Measurements from ENCODE around the gene DHRS13. TPM values are rescaled to one million over a fixed set of nuclear protein-coding genes. Genes with fewer than 3 reads are reported as not detected.

Gene DHRS13
- total and polyA plus RNA-seq, 2 donors = 8.5 to 8.8 TPM

- DNase-seq (ENCODE audit: extremely low spot score) = no peak
- Histone ChIP-seq H3K36me3 (ENCODE audit: insufficient read depth) (no peaks in the 10 kb centered on the region), H3K4me1 (ENCODE audit: insufficient read depth) (no peaks in the 10 kb centered on the region), H3K4me3 (ENCODE audit: low read depth, low read length) (no peak overlapping the region), H3K27ac (ENCODE audit: low read depth) (no peak overlapping the region)
- whole genome bisulfite sequencing = 94% methylated on average over 4 of the region's 4 CpGs
Measured at GRCh38 chr17:28892024-28892423, 10.9 kb downstream of the DHRS13 start.

DNA sequence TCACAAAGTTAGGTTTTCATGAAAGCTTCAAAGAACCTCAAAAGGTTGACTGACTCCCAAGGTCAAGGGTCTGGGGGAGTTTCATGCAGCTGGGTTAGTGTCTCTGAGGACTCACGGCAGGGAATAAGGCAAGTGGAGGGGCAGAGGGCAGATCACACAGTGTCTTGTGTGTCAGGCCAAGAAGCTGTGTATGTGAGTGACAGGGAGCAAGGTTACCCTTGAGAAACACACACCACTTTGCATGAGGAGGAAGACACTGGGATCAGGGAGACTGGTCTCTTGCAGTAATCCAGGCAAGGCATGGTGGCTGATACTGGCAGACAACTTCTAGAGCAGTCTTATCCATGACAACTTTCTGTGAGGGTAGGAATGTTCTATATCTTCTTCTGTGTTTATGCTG is 11.7 kb downstream of the DHRS13 start:
- Histone ChIP-seq H3K4me3 (ENCODE audit: low read depth, low read length) (no peak overlapping the region), H3K4me1 (ENCODE audit: insufficient read depth) (no peaks in the 10 kb centered on the region), H3K27ac (ENCODE audit: low read depth) (no peak overlapping the region), H3K36me3 (ENCODE audit: insufficient read depth) (no peaks in the 10 kb centered on the region)
- no peak for DNase-seq (ENCODE audit: extremely low spot score)
- WGBS = 86% methylated on average over 1 of the region's 1 CpG

DNA sequence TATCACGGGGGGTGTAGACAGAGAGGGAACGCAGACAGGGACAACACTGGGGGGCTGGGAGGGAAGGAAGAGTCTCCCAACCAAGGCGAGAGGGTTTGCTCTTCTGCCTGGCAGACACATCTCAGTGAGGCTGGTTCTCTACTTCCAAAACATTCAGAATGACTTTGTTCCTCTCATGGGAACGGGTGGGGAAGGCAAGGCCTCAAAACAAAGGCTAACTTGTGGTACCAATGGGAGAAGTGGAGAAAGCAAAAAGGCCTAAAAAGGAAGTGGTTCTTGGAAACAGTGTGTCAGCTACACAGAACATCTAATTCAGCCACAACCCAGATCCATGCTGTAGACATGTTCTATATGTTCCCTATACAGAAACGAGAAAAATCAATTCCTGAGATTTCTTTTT is 12.9 kb downstream of the DHRS13 start:
- 81% methylated on average over 5 of the region's 5 CpGs for WGBS
- Histone ChIP-seq H3K4me3 (ENCODE audit: low read depth, low read length) (no peak overlapping the region), H3K36me3 (ENCODE audit: insufficient read depth) (peaks cover 2% of the 10 kb centered on the region), H3K27ac (ENCODE audit: low read depth) (no peak overlapping the region), H3K4me1 (ENCODE audit: insufficient read depth) (no peaks in the 10 kb centered on the region)
- DNase-seq (ENCODE audit: extremely low spot score) = no peak

DNA sequence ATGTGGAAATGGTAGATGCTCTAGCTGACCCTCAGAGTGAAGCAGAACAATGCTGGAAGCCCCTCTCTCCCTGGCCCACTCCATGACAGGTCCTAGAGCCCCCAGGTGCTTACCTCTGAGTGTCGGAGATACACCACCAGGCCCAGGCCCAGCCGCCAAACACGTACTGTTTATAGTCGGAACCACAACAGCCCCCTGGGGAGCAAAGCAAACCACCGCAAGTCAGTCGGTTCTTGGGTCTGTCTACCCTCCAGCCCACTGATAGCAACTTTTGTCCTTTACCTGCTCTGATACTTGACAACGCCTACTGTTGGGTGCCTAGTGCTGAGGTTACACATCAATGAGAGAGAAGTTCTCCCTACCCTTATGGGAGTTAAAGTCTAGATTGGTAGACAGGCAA is 14.0 kb downstream of the DHRS13 start:
- Histone ChIP-seq H3K36me3 (ENCODE audit: insufficient read depth) (peaks cover 4% of the 10 kb centered on the region), H3K4me3 (ENCODE audit: low read depth, low read length) (no peak overlapping the region), H3K4me1 (ENCODE audit: insufficient read depth) (no peaks in the 10 kb centered on the region), H3K27ac (ENCODE audit: low read depth) (no peak overlapping the region)
- no peak for DNase-seq (ENCODE audit: extremely low spot score)
- WGBS = 89% methylated on average over 7 of the region's 7 CpGs

DNA sequence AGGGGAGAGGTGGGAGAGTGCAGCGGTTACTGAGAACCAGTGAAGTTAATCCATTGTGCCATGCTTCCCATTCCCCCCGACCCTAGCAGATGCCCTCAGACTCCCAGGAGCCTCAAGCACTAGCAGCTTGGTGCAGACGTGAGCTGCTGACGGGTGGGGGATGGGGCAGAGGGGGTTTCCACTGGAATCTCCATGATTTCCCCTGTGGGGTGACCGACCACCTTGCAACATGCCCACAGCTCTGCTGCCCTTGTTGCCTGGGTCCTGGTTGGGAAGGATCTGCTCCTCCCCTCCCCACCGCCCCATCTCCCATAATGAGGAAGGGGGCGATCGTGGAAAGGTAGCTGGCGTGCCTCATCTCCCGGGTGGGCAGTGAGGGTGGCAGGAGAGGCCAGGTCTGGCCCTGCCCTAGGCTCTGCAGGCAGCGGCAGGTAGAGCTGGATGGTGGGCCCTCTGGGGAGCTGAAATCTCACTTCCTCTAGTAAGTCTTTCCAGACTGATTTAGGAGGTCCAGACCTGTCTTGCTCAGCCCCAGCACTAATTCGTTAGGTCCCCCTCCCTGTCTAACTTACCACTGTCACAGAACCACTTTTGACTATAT is 14.9 kb downstream of the DHRS13 start:
- WGBS = 86% methylated on average over 12 of the region's 12 CpGs
- H3K36me3 ChIP-seq (ENCODE audit: insufficient read depth) = peaks cover 4% of the 10 kb centered on the region
- no peak overlapping the region for H3K27ac ChIP-seq (ENCODE audit: low read depth)
- DNase-seq (ENCODE audit: extremely low spot score) = no peak
- no peak overlapping the region for H3K4me3 ChIP-seq (ENCODE audit: low read depth, low read length)
- H3K4me1 ChIP-seq (ENCODE audit: insufficient read depth) = no peaks in the 10 kb centered on the region

GRCh38 chr17:28885951-28886350 is 16.9 kb downstream of the DHRS13 start:
- no peaks in the 10 kb centered on the region for H3K4me1 ChIP-seq (ENCODE audit: insufficient read depth)
- H3K27ac ChIP-seq (ENCODE audit: low read depth) = no peak overlapping the region
- H3K36me3 ChIP-seq (ENCODE audit: insufficient read depth) = peaks cover 11% of the 10 kb centered on the region
- no peak for DNase-seq (ENCODE audit: extremely low spot score)
- WGBS = 85% methylated on average over 10 of the region's 10 CpGs
- no peak overlapping the region for H3K4me3 ChIP-seq (ENCODE audit: low read depth, low read length)

- Histone ChIP-seq H3K36me3 (ENCODE audit: insufficient read depth) (peaks cover 11% of the 10 kb centered on the region), H3K4me3 (ENCODE audit: low read depth, low read length) (no peak overlapping the region), H3K4me1 (ENCODE audit: insufficient read depth) (no peaks in the 10 kb centered on the region), H3K27ac (ENCODE audit: low read depth) (no peak overlapping the region)
- DNase-seq (ENCODE audit: extremely low spot score) = no peak
- 95% methylated on average over 4 of the region's 4 CpGs for WGBS
Measured at GRCh38 chr17:28885363-28885762, 17.5 kb downstream of the DHRS13 start.

- DNase-seq (ENCODE audit: extremely low spot score) = no peak
- Histone ChIP-seq H3K4me3 (ENCODE audit: low read depth, low read length) (no peak overlapping the region), H3K4me1 (ENCODE audit: insufficient read depth) (no peaks in the 10 kb centered on the region), H3K36me3 (ENCODE audit: insufficient read depth) (peaks cover 16% of the 10 kb centered on the region), H3K27ac (ENCODE audit: low read depth) (no peak overlapping the region)
- 88% methylated on average over 27 of the region's 27 CpGs for WGBS
Measured at GRCh38 chr17:28883967-28884702, 18.7 kb downstream of the DHRS13 start.

- Histone ChIP-seq H3K36me3 (ENCODE audit: insufficient read depth) (peaks cover 16% of the 10 kb centered on the region), H3K4me1 (ENCODE audit: insufficient read depth) (no peaks in the 10 kb centered on the region), H3K27ac (ENCODE audit: low read depth) (no peak overlapping the region), H3K4me3 (ENCODE audit: low read depth, low read length) (no peak overlapping the region)
- no peak for DNase-seq (ENCODE audit: extremely low spot score)
- 93% methylated on average over 18 of the region's 18 CpGs for WGBS
Measured at GRCh38 chr17:28882154-28882895, 20.6 kb downstream of the DHRS13 start.

DNA sequence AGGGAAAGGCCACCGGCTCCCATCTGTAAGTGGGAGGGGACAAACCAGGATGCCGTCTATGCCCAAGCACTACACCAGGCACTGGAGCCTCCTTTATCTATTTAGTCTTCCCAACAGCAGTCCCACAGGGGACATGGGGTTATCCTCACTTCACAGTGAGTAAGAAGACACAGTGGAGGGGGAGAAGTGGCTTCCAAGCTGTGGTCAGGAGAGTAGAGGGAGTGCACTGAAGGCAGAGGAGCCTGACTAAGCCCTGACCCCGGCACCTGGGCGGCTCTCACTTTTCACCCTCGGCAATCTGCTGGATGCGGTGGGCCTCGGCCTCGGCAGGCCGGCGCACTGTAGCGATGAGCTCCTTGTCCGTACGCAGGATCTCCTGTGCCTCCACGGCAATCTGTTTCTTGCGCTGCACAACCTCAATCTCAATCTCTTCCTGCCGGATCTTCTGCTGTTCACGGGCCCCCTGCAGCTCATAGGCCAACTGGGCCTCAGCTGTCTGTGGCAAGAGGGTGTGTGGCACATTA is 21.3 kb downstream of the DHRS13 start:
- DNase-seq (ENCODE audit: extremely low spot score) = no peak
- Histone ChIP-seq H3K4me3 (ENCODE audit: low read depth, low read length) (no peak overlapping the region), H3K27ac (ENCODE audit: low read depth) (no peak overlapping the region), H3K4me1 (ENCODE audit: insufficient read depth) (no peaks in the 10 kb centered on the region), H3K36me3 (ENCODE audit: insufficient read depth) (peaks cover 16% of the 10 kb centered on the region)
- WGBS = 95% methylated on average over 17 of the region's 17 CpGs

DNA sequence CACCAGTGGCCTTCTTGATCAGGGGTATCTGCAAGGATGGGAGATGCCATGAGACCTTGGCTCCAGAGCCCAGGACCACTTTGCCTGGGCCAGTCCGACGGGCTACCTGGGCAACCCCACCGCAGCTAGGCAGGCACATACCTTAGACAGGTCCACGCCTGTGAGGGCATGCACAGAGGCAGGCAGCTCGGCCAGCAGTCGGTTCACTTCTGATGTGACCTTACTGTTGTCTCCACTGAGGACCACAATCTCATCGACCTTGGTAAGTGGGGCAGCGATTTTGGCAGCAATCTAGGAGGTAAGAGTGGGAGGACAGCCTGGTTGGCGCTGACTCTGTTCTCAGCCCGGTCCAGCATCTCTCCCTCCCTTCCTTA is 22.3 kb downstream of the DHRS13 start:
- Histone ChIP-seq H3K27ac (ENCODE audit: low read depth) (no peak overlapping the region), H3K36me3 (ENCODE audit: insufficient read depth) (peaks cover 16% of the 10 kb centered on the region), H3K4me3 (ENCODE audit: low read depth, low read length) (no peak overlapping the region), H3K4me1 (ENCODE audit: insufficient read depth) (no peaks in the 10 kb centered on the region)
- 89% methylated on average over 10 of the region's 10 CpGs for WGBS
- no peak for DNase-seq (ENCODE audit: extremely low spot score)

DNA sequence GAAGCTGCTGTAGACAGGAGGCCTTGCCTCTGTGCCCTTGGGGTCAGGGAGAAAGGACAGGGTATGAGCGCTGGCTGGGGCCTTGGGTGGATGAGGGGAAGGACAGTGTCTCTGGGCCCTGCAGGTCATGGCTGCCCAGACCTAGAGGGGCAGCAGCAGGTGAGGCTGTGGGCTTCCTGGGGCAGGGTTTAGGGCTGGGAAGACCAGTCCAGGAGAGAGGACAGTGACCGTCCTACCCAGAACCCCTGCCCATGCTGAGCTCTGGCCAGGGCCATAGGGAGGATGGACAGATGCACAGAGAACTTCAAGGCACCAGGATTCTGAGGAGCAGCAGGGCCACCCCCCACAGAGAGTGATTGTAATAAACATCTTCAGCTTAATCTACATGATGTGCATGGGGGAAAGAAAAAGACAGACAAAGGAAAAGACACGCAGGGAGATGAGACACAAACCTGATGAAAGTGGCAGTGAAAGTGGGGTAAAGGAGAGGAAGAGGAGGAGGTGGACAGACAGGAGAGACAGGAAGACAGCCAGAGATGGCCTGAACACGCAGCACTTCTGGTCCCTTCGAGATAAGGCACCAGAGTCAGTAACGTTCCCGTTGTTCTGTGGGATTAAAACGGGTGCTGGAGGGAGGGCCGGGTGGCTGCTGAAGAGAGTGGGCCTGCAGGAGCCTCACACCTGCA is 22.9 kb downstream of the DHRS13 start:
- Histone ChIP-seq H3K4me1 (ENCODE audit: insufficient read depth) (no peaks in the 10 kb centered on the region), H3K27ac (ENCODE audit: low read depth) (no peak overlapping the region), H3K36me3 (ENCODE audit: insufficient read depth) (peaks cover 15% of the 10 kb centered on the region), H3K4me3 (ENCODE audit: low read depth, low read length) (no peak overlapping the region)
- DNase-seq (ENCODE audit: extremely low spot score) = no peak
- 73% methylated on average over 9 of the region's 9 CpGs for WGBS

DNA sequence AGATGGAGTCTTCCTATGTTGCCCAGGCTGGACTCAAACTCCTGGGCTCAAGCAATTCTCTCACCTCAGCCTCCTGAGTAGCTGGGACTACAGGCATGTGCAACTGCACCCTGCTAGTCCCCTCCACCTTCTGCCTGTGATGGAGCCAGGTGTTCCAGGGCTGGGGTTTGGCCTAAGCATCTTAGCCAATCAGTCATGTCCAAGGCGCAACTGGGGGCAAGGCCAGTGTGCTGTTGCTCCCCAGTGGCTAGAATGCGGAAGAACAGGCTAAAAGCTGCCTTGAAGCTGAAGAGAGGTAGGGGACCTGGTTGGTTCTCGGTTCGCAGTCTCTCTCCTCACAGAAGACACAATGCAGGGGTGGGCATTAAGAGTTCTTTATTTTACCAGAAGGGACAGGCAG is 23.9 kb downstream of the DHRS13 start:
- Histone ChIP-seq H3K4me1 (ENCODE audit: insufficient read depth) (no peaks in the 10 kb centered on the region), H3K4me3 (ENCODE audit: low read depth, low read length) (no peak overlapping the region), H3K36me3 (ENCODE audit: insufficient read depth) (peaks cover 12% of the 10 kb centered on the region), H3K27ac (ENCODE audit: low read depth) (no peak overlapping the region)
- DNase-seq (ENCODE audit: extremely low spot score) = no peak
- 66% methylated on average over 4 of the region's 4 CpGs for WGBS

All from urinary bladder (tissue), 4 donors.